Measurements from ENCODE around the gene PACS1.
"Not testable (repeated sequence)": the region's sequence is repeated elsewhere in the genome, so short reads cannot be mapped to it uniquely, and the experiment has no call there.

PACS1 gene

GRCh38 chr11:66112041-66112491, 42.0 kb downstream of the PACS1 start:
- no peak for DNase-seq

GRCh38 chr11:66112601-66113499, 42.8 kb downstream of the PACS1 start:
- DNase-seq = no peak

DNA sequence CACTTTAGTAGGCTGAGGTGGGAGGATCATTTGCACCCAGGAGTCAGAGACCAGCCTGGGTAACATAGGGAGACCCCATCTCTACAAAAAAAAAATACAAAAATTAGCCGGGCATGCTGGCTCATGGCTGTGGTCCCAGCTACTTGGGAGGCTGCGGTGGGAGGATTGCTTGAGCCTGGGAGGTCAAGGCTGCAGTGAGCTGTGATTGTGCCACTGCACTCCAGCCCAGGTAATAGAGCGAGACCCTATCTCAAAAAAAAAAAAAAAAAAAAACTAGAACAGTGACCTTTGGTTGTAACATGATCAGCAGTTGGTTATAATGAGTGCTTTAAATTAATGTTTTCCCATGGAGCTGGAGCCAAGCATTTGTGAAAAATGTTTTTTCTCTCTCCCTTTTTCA, 44.9 kb downstream of the PACS1 start:
- DNase-seq = not testable (repeated sequence)

DNA sequence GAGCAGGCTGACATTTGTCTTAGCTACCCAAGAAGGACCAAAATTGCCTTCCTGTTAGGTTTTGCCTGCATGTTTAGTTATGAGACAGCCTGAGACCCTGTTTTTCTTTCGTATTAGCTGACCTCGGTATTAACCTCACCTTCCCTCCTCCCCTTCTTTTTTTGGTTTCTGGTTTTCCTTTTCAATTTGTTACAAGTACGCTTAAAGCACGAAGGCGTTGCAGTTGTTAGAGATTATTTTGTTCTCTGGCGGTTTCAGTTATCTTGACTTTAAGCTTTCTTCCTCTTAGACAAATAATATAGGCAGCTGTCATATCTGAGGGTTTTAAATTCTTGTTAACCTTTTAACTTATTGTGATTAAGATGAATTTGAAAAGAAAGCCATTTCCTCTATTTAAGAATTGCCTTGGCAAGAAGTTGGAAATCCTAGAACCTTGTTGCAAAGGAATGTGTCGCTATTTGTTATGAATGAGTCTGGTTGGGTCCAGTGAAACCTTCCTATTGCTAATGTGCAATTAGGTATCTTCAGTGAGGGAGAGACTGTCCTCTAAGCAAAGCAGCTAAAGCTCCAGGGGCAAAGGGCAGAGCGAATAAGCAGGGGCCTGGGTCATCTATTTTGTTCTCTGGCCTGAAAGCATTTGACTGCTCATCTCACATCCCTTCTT, 45.7 kb downstream of the PACS1 start:
- DNase-seq = no peak

- no peak for DNase-seq
Measured at GRCh38 chr11:66116576-66117361, 46.7 kb downstream of the PACS1 start.

DNA sequence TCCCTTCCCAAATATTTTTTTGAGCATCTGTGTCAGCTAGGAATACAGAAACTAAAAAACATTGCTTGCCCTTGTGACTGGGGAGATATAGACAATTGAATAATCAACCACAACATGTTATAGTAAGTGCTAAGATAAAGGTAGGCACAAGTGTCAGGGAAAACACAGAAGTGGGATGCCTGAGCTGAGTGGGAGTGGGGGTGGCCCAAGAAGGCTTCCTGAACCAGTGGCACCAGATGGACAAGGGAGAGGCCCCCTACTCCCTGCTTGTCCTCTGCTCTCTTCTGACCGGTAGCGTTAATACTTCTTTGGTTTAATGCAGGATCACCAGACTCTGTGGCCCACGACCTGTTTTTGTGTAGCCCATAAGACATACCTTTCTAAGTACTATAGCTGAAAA, 48.8 kb downstream of the PACS1 start:
- DNase-seq = no peak

DNA sequence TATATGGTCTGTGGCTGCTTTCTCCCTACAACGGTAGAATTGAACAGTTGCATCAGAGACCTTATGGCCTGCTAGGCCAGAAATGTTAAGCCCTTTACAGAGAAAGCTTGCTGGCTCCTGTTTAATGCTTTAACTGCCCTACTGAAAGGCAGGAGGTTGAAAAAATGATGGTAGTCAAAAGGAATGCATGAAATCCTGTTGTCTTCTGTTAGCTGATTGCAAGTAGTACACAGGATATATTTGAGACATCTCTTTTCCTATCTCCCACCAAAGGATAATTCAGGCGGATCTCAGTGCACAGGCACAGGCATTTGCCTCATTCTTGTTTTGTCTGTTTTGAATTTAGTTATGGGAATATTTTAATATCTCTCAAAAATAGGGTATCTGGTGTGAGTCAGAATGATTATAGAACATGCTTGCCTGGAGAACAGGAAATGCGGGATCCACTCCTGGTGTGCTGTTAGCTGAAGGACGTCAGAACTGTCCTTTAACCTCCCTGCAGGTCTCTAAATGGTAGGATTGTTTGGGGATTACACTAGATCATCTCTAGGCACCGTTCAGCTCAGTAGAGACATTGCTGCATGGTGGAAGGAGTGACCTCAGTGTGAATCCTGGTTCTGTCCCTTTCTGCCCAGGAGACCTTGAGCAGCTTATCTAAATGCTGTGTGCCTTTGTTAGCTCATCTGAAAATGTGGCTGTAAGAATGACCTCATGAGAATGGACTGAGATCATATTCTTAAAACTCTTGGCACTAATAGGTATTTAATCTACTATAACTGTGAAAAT, 49.5 kb downstream of the PACS1 start:
- DNase-seq = no peak

GRCh38 chr11:66121466-66121865, 51.4 kb downstream of the PACS1 start:
- no peak for DNase-seq

GRCh38 chr11:66123902-66124301, 53.8 kb downstream of the PACS1 start:
- DNase-seq = no peak

GRCh38 chr11:66124564-66124963, 54.5 kb downstream of the PACS1 start:
- DNase-seq = no peak

GRCh38 chr11:66126064-66126463, 56.0 kb downstream of the PACS1 start:
- DNase-seq = no peak

GRCh38 chr11:66126808-66127555, 56.9 kb downstream of the PACS1 start:
- peak; percentile 11 for DNase-seq

GRCh38 chr11:66130978-66131377, 60.9 kb downstream of the PACS1 start:
- DNase-seq = no peak

GRCh38 chr11:66131937-66132632, 62.0 kb downstream of the PACS1 start:
- no peak for DNase-seq

DNA sequence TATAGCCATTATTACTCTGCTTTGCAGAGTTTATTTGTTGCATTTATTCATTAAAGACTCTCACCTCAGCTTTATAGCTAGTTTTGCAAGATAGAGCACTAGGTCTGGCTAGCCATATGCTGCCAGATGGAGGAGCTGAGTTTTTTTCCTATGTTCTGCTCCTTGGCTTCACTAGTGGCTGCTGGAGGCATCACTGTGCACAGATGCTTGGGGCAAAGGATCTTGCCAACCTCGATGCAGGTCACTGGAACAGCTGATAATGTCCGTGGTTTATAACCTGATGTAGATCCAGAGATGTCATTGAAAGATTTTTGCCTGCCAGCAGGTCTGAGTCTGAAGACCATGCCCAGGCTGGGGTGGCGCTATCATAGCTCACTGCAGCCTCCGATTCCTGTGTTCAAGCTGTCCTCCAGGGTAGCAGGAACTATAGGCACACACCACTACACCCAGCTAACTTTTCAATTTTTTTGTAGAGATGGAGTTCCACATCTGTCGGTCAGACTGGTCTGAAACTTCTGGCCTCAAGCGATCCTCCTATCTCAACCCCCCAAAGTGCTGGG, 63.2 kb downstream of the PACS1 start:
- DNase-seq = no peak

DNA sequence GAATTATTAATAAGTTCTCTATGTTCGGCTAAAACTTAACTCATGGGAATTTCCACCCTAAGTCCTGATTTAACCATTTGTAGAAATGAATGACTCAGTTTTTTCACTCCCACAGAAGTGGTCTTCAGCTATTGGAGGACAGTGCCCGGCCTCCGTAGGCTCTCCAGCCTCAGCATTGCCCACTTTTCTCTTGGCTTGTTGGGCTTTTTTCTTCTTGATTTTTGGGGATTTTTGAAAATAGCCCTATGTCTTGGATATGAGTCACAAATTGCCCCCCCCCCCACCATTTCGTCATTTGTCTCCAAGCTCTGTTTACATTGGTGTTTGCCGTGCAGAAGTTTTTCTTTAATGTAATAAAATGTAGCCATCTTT, 66.7 kb downstream of the PACS1 start:
- no peak for DNase-seq

GRCh38 chr11:66139817-66140404, 69.8 kb downstream of the PACS1 start:
- DNase-seq = no peak

- no peak for DNase-seq
Measured at GRCh38 chr11:66142370-66143263, 72.5 kb downstream of the PACS1 start.

DNA sequence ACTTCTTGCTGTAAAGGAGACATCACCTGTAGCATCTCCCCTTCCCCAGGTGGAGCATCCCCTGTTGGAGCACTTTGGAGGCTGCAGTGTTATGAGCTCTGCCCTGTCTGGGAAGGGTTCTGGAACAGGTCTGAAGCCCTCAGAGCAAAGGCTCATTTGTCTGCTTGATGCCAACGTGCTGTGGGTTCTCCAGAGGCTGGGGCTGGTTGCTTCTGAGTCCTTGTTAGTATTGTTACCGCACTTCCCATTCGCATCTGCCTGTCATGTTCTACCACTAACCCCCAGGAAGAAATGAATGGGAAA, 73.1 kb downstream of the PACS1 start:
- DNase-seq = no peak
